NT2/D1 (cell line): ENCODE results near the gene CCNT1.
"Not testable (repeated sequence)": the region's sequence is repeated elsewhere in the genome, so short reads cannot be mapped to it uniquely, and the experiment has no call there.

Experiments
- DNase-seq: peaks from one replicate; pipeline ENCODE4 v3.0.0-alpha.2; 2011; ENCODE audit warnings: low read depth, low spot score
- H3K27me3 ChIP-seq: 2 replicates; pipeline ENCODE4 v1.6.0; 2011; ENCODE audit warnings: mild to moderate bottlenecking; ENCODE audit not compliant: insufficient read length, insufficient read depth
- H3K36me3 ChIP-seq: 2 replicates; pipeline ENCODE4 v1.6.1; 2011; ENCODE audit warnings: mild to moderate bottlenecking, low read length, mixed read lengths; ENCODE audit not compliant: insufficient read depth, insufficient read length
- H3K4me1 ChIP-seq: 2 replicates; pipeline ENCODE4 v1.5.1; 2011; ENCODE audit not compliant: insufficient read depth, insufficient read length
- H3K4me3 ChIP-seq: 2 replicates; pipeline ENCODE4 v1.5.1; 2011; ENCODE audit warnings: low read depth; ENCODE audit not compliant: insufficient read length
- H3K9ac ChIP-seq: 2 replicates; pipeline ENCODE4 v1.6.0; 2011; ENCODE audit warnings: low read depth; ENCODE audit not compliant: insufficient read length
- H3K9me3 ChIP-seq: 2 replicates; pipeline ENCODE4 v1.5.1; 2011; ENCODE audit warnings: mild to moderate bottlenecking, low read length; ENCODE audit not compliant: insufficient read depth
- SUZ12 ChIP-seq: IDR thresholded peaks from 2 replicates; pipeline ENCODE4 v1.6.1; 2011; ENCODE audit not compliant: insufficient read length, insufficient read depth; ENCODE audit errors: extremely low read depth
- YY1 ChIP-seq: IDR thresholded peaks from 2 replicates; pipeline ENCODE4 v1.6.1; 2011; ENCODE audit not compliant: insufficient read length, insufficient read depth
- ZNF274 ChIP-seq: IDR thresholded peaks from 2 replicates; pipeline ENCODE4 v1.6.1; 2011; ENCODE audit warnings: mild to moderate bottlenecking, low read depth, low read length

Gene CCNT1

GRCh38 chr12:48744251-48745008 is 27.9 kb upstream of the CCNT1 start:
- peak overlapping the region; percentile 3 for H3K9ac ChIP-seq
- H3K27me3 ChIP-seq: no peaks in the 10 kb centered on the region
- H3K9me3 ChIP-seq: no peaks in the 10 kb centered on the region
- H3K36me3 ChIP-seq: no peaks in the 10 kb centered on the region
- no peak for TF ChIP-seq ZNF274
- TF ChIP-seq SUZ12: no peak
- TF ChIP-seq YY1: no peak
- no peak overlapping the region for H3K4me3 ChIP-seq
- DNase-seq: no peak
- no peaks in the 10 kb centered on the region for H3K4me1 ChIP-seq

- H3K27me3 ChIP-seq: no peaks in the 10 kb centered on the region
Measured at GRCh38 chr12:48739618-48740269, 23.2 kb upstream of the CCNT1 start.

GRCh38 chr12:48736456-48736855 is 19.9 kb upstream of the CCNT1 start:
- H3K4me3 ChIP-seq: no peak overlapping the region
- no peak for DNase-seq
- H3K4me1 ChIP-seq: no peaks in the 10 kb centered on the region
- H3K9me3 ChIP-seq: no peaks in the 10 kb centered on the region
- no peaks in the 10 kb centered on the region for H3K36me3 ChIP-seq
- H3K9ac ChIP-seq: no peak overlapping the region
- TF ChIP-seq YY1 (no peak), ZNF274 (no peak), SUZ12 (no peak)
- H3K27me3 ChIP-seq: no peaks in the 10 kb centered on the region

More at GRCh38 chr12:48739618-48740269, 23.2 kb upstream of the CCNT1 start:
- DNase-seq: no peak
- H3K36me3 ChIP-seq: no peaks in the 10 kb centered on the region
- TF ChIP-seq ZNF274 (no peak), SUZ12 (no peak), YY1 (no peak)
- H3K9ac ChIP-seq: no peak overlapping the region
- no peak overlapping the region for H3K4me3 ChIP-seq
- H3K4me1 ChIP-seq: no peaks in the 10 kb centered on the region
- no peaks in the 10 kb centered on the region for H3K9me3 ChIP-seq

- Histone ChIP-seq H3K4me1 (no peaks in the 10 kb centered on the region), H3K36me3 (no peaks in the 10 kb centered on the region), H3K9ac (no peak overlapping the region), H3K4me3 (no peak overlapping the region), H3K9me3 (peaks cover 4% of the 10 kb centered on the region; the same call in 1 of the 2 replicates), H3K27me3 (no peaks in the 10 kb centered on the region)
- TF ChIP-seq ZNF274: no peak
- no peak for TF ChIP-seq SUZ12
- TF ChIP-seq YY1: no peak
- DNase-seq: no peak
Measured at GRCh38 chr12:48728807-48729206, 12.3 kb upstream of the CCNT1 start.

GRCh38 chr12:48720737-48721136 is 4.2 kb upstream of the CCNT1 start:
- H3K27me3 ChIP-seq, H3K4me1 ChIP-seq, DNase-seq, H3K9ac ChIP-seq, H3K36me3 ChIP-seq, H3K4me3 ChIP-seq: not testable (repeated sequence)
- peaks cover 25% of the 10 kb centered on the region; the same call in 1 of the 2 replicates for H3K9me3 ChIP-seq

GRCh38 chr12:48720171-48720570 is 3.7 kb upstream of the CCNT1 start:
- H3K9ac ChIP-seq, H3K4me1 ChIP-seq, H3K27me3 ChIP-seq, DNase-seq, H3K36me3 ChIP-seq, H3K4me3 ChIP-seq: not testable (repeated sequence)
- peaks cover 25% of the 10 kb centered on the region; the same call in 1 of the 2 replicates for H3K9me3 ChIP-seq

GRCh38 chr12:48719002-48719401 is 2.5 kb upstream of the CCNT1 start:
- H3K9ac ChIP-seq, H3K4me3 ChIP-seq, DNase-seq, H3K27me3 ChIP-seq, H3K4me1 ChIP-seq: not testable (repeated sequence)
- Histone ChIP-seq H3K9me3 (peaks cover 25% of the 10 kb centered on the region; the same call in 1 of the 2 replicates), H3K36me3 (peaks cover 15% of the 10 kb centered on the region)

GRCh38 chr12:48717252-48717695 is 767 bp upstream of the CCNT1 start:
- no peak for DNase-seq
- Histone ChIP-seq H3K36me3 (peaks cover 32% of the 10 kb centered on the region), H3K9me3 (peaks cover 40% of the 10 kb centered on the region), H3K27me3 (no peaks in the 10 kb centered on the region), H3K4me1 (no peaks in the 10 kb centered on the region), H3K4me3 (peak overlapping the region; percentile 84), H3K9ac (peak overlapping the region; percentile 85)
- TF ChIP-seq YY1: no peak
- TF ChIP-seq ZNF274: no peak
- no peak for TF ChIP-seq SUZ12
